Measurements from ENCODE around the gene NEGR1. TPM values are rescaled to one million over a fixed set of nuclear protein-coding genes. Genes with fewer than 3 reads are reported as not detected.

Gene NEGR1
- total RNA-seq, 1 donor from 2014 or later: 11.0 TPM

GRCh38 chr1:71786218-71786617, 496.1 kb downstream of the NEGR1 start:
- Histone ChIP-seq H3K4me1 (ENCODE audit: control insufficient read depth in 3 of 3, insufficient read depth in 3 of 3, low read length in 3 of 3) (no peaks in the 10 kb centered on the region), H3K9ac (ENCODE audit: low read depth in 1 of 3, low read length in 3 of 3) (no peak overlapping the region), H3K27ac (ENCODE audit: low read depth, low read length) (no peak overlapping the region), H3K4me3 (ENCODE audit: low read length in 3 of 3) (no peak overlapping the region), H3K9me3 (ENCODE audit: control insufficient read depth in 3 of 3, low read length in 3 of 3) (no peaks in the 10 kb centered on the region), H3K36me3 (ENCODE audit: control insufficient read depth in 3 of 3, insufficient read depth in 3 of 3, low read length in 3 of 3) (no peaks in the 10 kb centered on the region), H3K27me3 (ENCODE audit: control insufficient read depth in 3 of 3, insufficient read depth in 3 of 3, low read length in 3 of 3) (no peaks in the 10 kb centered on the region)

DNA sequence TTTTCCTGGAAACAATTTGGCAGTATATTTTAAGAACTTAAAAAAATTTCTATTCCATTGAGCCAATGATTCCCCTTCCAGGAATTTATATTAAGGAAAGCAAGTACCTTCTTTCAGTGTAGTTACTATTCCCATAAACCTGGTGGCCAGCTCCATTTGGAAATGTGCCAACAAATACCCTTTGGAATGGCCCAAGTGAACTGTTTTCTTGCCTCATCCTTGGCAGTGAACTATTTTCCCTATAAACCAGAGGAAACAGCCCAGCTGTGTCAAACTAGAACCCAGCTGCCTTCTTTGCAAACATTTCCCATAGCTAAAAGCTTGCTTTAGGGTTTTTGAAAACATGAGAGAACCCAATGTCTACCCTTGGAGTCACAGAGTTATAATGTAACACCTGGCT, 496.9 kb downstream of the NEGR1 start:
- Histone ChIP-seq H3K36me3 (ENCODE audit: control insufficient read depth in 3 of 3, insufficient read depth in 3 of 3, low read length in 3 of 3) (no peaks in the 10 kb centered on the region), H3K27ac (ENCODE audit: low read depth, low read length) (no peak overlapping the region), H3K9me3 (ENCODE audit: control insufficient read depth in 3 of 3, low read length in 3 of 3) (no peaks in the 10 kb centered on the region)

GRCh38 chr1:71785000-71785399, 497.3 kb downstream of the NEGR1 start:
- H3K27ac ChIP-seq (ENCODE audit: low read depth, low read length): no peak overlapping the region
- H3K4me1 ChIP-seq (ENCODE audit: control insufficient read depth in 3 of 3, insufficient read depth in 3 of 3, low read length in 3 of 3): no peaks in the 10 kb centered on the region
- H3K9ac ChIP-seq (ENCODE audit: low read depth in 1 of 3, low read length in 3 of 3): no peak overlapping the region
- H3K9me3 ChIP-seq (ENCODE audit: control insufficient read depth in 3 of 3, low read length in 3 of 3): no peaks in the 10 kb centered on the region
- H3K36me3 ChIP-seq (ENCODE audit: control insufficient read depth in 3 of 3, insufficient read depth in 3 of 3, low read length in 3 of 3): no peaks in the 10 kb centered on the region
- H3K4me3 ChIP-seq (ENCODE audit: low read length in 3 of 3): no peak overlapping the region
- no peaks in the 10 kb centered on the region for H3K27me3 ChIP-seq (ENCODE audit: control insufficient read depth in 3 of 3, insufficient read depth in 3 of 3, low read length in 3 of 3)

More for the DNA sequence above, 496.9 kb downstream of the NEGR1 start:
- H3K9ac ChIP-seq (ENCODE audit: low read depth in 1 of 3, low read length in 3 of 3): no peak overlapping the region
- no peaks in the 10 kb centered on the region for H3K4me1 ChIP-seq (ENCODE audit: control insufficient read depth in 3 of 3, insufficient read depth in 3 of 3, low read length in 3 of 3)
- no peak overlapping the region for H3K4me3 ChIP-seq (ENCODE audit: low read length in 3 of 3)
- no peaks in the 10 kb centered on the region for H3K27me3 ChIP-seq (ENCODE audit: control insufficient read depth in 3 of 3, insufficient read depth in 3 of 3, low read length in 3 of 3)

DNA sequence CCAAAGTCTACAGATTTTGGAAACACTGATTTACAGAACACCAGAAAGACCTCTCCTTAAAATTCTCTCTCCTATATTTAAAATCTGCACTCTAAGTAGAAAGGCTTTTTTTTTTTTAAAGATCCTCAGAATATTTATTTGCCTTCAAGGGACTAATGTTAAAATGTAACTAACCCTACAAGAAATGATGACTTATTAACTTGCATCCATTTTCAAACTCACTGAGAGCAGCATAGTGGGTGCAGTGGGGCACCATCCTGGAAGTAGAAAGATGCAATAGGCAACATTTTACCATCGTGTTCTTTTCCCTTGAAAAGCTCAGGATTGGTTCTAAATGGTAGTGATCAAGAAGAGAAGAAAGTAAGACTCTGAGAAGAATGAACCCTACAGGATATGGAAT, 498.1 kb downstream of the NEGR1 start:
- H3K9ac ChIP-seq (ENCODE audit: low read depth in 1 of 3, low read length in 3 of 3): no peak overlapping the region
- H3K4me1 ChIP-seq (ENCODE audit: control insufficient read depth in 3 of 3, insufficient read depth in 3 of 3, low read length in 3 of 3): no peaks in the 10 kb centered on the region
- H3K4me3 ChIP-seq (ENCODE audit: low read length in 3 of 3): no peak overlapping the region
- H3K27me3 ChIP-seq (ENCODE audit: control insufficient read depth in 3 of 3, insufficient read depth in 3 of 3, low read length in 3 of 3): no peaks in the 10 kb centered on the region
- H3K9me3 ChIP-seq (ENCODE audit: control insufficient read depth in 3 of 3, low read length in 3 of 3): no peaks in the 10 kb centered on the region
- no peak overlapping the region for H3K27ac ChIP-seq (ENCODE audit: low read depth, low read length)
- no peaks in the 10 kb centered on the region for H3K36me3 ChIP-seq (ENCODE audit: control insufficient read depth in 3 of 3, insufficient read depth in 3 of 3, low read length in 3 of 3)

DNA sequence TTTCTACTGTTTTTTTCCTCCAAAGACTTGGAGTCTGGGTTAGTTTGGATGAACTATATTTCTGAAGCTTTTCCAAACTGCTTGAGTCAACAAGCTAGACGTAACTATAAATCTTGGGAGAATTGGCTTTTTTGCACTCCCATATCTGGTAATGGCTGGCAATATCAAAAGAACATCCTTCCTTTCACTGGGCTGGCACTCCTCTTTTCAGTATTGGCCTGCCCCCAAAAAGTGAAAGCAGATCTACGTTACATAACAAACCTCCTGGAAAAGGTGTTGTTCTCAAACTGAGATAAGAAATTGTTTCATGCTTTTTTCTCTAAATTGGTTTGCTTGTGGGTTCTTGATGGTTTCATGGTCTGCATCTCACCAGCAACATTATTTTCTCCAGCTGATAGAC, 499.3 kb downstream of the NEGR1 start:
- no peak overlapping the region for H3K9ac ChIP-seq (ENCODE audit: low read depth in 1 of 3, low read length in 3 of 3)
- H3K36me3 ChIP-seq (ENCODE audit: control insufficient read depth in 3 of 3, insufficient read depth in 3 of 3, low read length in 3 of 3): no peaks in the 10 kb centered on the region

GRCh38 chr1:71781450-71781849, 500.9 kb downstream of the NEGR1 start:
- no peak overlapping the region for H3K9ac ChIP-seq (ENCODE audit: low read depth in 1 of 3, low read length in 3 of 3)
- H3K4me3 ChIP-seq (ENCODE audit: low read length in 3 of 3): no peak overlapping the region
- H3K9me3 ChIP-seq (ENCODE audit: control insufficient read depth in 3 of 3, low read length in 3 of 3): no peaks in the 10 kb centered on the region
- H3K27ac ChIP-seq (ENCODE audit: low read depth, low read length): no peak overlapping the region
- H3K36me3 ChIP-seq (ENCODE audit: control insufficient read depth in 3 of 3, insufficient read depth in 3 of 3, low read length in 3 of 3): no peaks in the 10 kb centered on the region
- H3K4me1 ChIP-seq (ENCODE audit: control insufficient read depth in 3 of 3, insufficient read depth in 3 of 3, low read length in 3 of 3): no peaks in the 10 kb centered on the region
- H3K27me3 ChIP-seq (ENCODE audit: control insufficient read depth in 3 of 3, insufficient read depth in 3 of 3, low read length in 3 of 3): no peaks in the 10 kb centered on the region

More for the DNA sequence above, 499.3 kb downstream of the NEGR1 start:
- Histone ChIP-seq H3K27ac (ENCODE audit: low read depth, low read length) (no peak overlapping the region), H3K4me1 (ENCODE audit: control insufficient read depth in 3 of 3, insufficient read depth in 3 of 3, low read length in 3 of 3) (no peaks in the 10 kb centered on the region), H3K9me3 (ENCODE audit: control insufficient read depth in 3 of 3, low read length in 3 of 3) (no peaks in the 10 kb centered on the region), H3K4me3 (ENCODE audit: low read length in 3 of 3) (no peak overlapping the region), H3K27me3 (ENCODE audit: control insufficient read depth in 3 of 3, insufficient read depth in 3 of 3, low read length in 3 of 3) (no peaks in the 10 kb centered on the region)

DNA sequence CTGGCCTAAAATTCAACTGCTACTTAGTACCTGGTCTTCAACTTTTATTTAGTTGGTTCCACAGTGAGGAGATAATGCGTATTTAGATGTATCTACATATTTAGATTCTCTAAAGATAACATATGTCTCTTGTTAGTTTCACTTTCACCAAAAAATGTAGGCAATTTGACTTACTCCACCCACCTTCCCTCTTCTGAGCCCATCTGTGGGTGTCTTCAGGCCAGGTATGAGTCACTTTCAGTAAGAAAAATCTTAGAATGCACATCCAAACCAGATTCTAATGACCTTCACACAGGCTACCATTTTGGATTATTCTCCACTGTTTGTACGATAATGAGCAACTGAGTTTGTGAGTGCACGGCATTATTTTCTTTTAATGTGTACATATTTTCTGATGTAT, 501.7 kb downstream of the NEGR1 start:
- Histone ChIP-seq H3K9me3 (ENCODE audit: control insufficient read depth in 3 of 3, low read length in 3 of 3) (no peaks in the 10 kb centered on the region), H3K4me1 (ENCODE audit: control insufficient read depth in 3 of 3, insufficient read depth in 3 of 3, low read length in 3 of 3) (no peaks in the 10 kb centered on the region), H3K4me3 (ENCODE audit: low read length in 3 of 3) (no peak overlapping the region), H3K36me3 (ENCODE audit: control insufficient read depth in 3 of 3, insufficient read depth in 3 of 3, low read length in 3 of 3) (no peaks in the 10 kb centered on the region), H3K9ac (ENCODE audit: low read depth in 1 of 3, low read length in 3 of 3) (no peak overlapping the region), H3K27me3 (ENCODE audit: control insufficient read depth in 3 of 3, insufficient read depth in 3 of 3, low read length in 3 of 3) (no peaks in the 10 kb centered on the region), H3K27ac (ENCODE audit: low read depth, low read length) (no peak overlapping the region)

- no peak overlapping the region for H3K9ac ChIP-seq (ENCODE audit: low read depth in 1 of 3, low read length in 3 of 3)
- H3K27ac ChIP-seq (ENCODE audit: low read depth, low read length): no peak overlapping the region
- H3K9me3 ChIP-seq (ENCODE audit: control insufficient read depth in 3 of 3, low read length in 3 of 3): no peaks in the 10 kb centered on the region
- H3K36me3 ChIP-seq (ENCODE audit: control insufficient read depth in 3 of 3, insufficient read depth in 3 of 3, low read length in 3 of 3): no peaks in the 10 kb centered on the region
- H3K4me3 ChIP-seq (ENCODE audit: low read length in 3 of 3): no peak overlapping the region
- H3K27me3 ChIP-seq (ENCODE audit: control insufficient read depth in 3 of 3, insufficient read depth in 3 of 3, low read length in 3 of 3): no peaks in the 10 kb centered on the region
- H3K4me1 ChIP-seq (ENCODE audit: control insufficient read depth in 3 of 3, insufficient read depth in 3 of 3, low read length in 3 of 3): no peaks in the 10 kb centered on the region
These were observed 503.4 kb downstream of the NEGR1 start for GRCh38 chr1:71778940-71779339.

DNA sequence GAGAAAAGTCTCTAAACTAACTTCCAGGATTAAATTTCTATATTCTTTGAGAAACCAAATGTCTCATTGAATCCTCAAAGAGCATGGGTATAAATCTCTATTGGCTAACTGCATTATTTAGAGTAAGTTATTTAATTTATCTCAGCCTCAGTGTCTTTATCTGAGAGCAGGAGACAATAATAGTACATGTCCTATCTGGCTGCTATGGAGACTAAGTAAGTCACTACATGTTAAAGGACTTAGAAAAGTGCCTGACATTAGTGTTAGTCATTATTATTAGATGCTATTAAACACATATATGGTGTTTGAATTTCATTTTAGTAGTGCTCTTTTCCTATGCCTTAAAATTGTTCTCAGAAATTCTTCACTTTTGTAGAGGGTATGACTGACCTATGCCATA, 505.2 kb downstream of the NEGR1 start:
- Histone ChIP-seq H3K4me1 (ENCODE audit: control insufficient read depth in 3 of 3, insufficient read depth in 3 of 3, low read length in 3 of 3) (no peaks in the 10 kb centered on the region), H3K4me3 (ENCODE audit: low read length in 3 of 3) (no peak overlapping the region), H3K9me3 (ENCODE audit: control insufficient read depth in 3 of 3, low read length in 3 of 3) (no peaks in the 10 kb centered on the region)

GRCh38 chr1:71774705-71775104, 507.6 kb downstream of the NEGR1 start:
- no peaks in the 10 kb centered on the region for H3K9me3 ChIP-seq (ENCODE audit: control insufficient read depth in 3 of 3, low read length in 3 of 3)
- no peak overlapping the region for H3K4me3 ChIP-seq (ENCODE audit: low read length in 3 of 3)

More for the DNA sequence above, 505.2 kb downstream of the NEGR1 start:
- Histone ChIP-seq H3K9ac (ENCODE audit: low read depth in 1 of 3, low read length in 3 of 3) (no peak overlapping the region), H3K27me3 (ENCODE audit: control insufficient read depth in 3 of 3, insufficient read depth in 3 of 3, low read length in 3 of 3) (no peaks in the 10 kb centered on the region), H3K27ac (ENCODE audit: low read depth, low read length) (no peak overlapping the region), H3K36me3 (ENCODE audit: control insufficient read depth in 3 of 3, insufficient read depth in 3 of 3, low read length in 3 of 3) (no peaks in the 10 kb centered on the region)

DNA sequence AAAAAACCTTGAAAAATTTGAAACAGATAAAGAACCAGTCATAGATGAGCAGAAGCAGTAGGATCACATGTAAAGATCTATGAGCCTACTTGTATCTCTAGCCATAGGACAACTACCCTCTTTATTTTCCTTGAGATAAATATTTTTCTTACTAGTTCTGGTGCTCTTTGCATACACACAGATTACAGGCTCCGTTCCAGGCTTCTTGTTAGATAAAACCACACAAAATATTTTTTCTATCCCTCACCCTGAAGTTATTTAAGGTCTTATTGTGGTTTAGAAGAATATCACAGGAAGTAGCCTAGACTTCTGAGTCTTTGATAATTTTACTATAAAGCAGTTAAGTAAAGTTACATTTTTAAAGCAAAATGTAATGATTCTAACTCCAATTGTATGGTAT, 512.2 kb downstream of the NEGR1 start:
- no peak overlapping the region for H3K4me3 ChIP-seq (ENCODE audit: low read length in 3 of 3)
- H3K36me3 ChIP-seq (ENCODE audit: control insufficient read depth in 3 of 3, insufficient read depth in 3 of 3, low read length in 3 of 3): no peaks in the 10 kb centered on the region
- H3K9ac ChIP-seq (ENCODE audit: low read depth in 1 of 3, low read length in 3 of 3): no peak overlapping the region
- H3K27me3 ChIP-seq (ENCODE audit: control insufficient read depth in 3 of 3, insufficient read depth in 3 of 3, low read length in 3 of 3): no peaks in the 10 kb centered on the region
- no peak overlapping the region for H3K27ac ChIP-seq (ENCODE audit: low read depth, low read length)
- H3K9me3 ChIP-seq (ENCODE audit: control insufficient read depth in 3 of 3, low read length in 3 of 3): no peaks in the 10 kb centered on the region
- no peaks in the 10 kb centered on the region for H3K4me1 ChIP-seq (ENCODE audit: control insufficient read depth in 3 of 3, insufficient read depth in 3 of 3, low read length in 3 of 3)

More at GRCh38 chr1:71774705-71775104, 507.6 kb downstream of the NEGR1 start:
- H3K27me3 ChIP-seq (ENCODE audit: control insufficient read depth in 3 of 3, insufficient read depth in 3 of 3, low read length in 3 of 3): no peaks in the 10 kb centered on the region
- H3K4me1 ChIP-seq (ENCODE audit: control insufficient read depth in 3 of 3, insufficient read depth in 3 of 3, low read length in 3 of 3): no peaks in the 10 kb centered on the region
- H3K36me3 ChIP-seq (ENCODE audit: control insufficient read depth in 3 of 3, insufficient read depth in 3 of 3, low read length in 3 of 3): no peaks in the 10 kb centered on the region
- H3K27ac ChIP-seq (ENCODE audit: low read depth, low read length): no peak overlapping the region
- H3K9ac ChIP-seq (ENCODE audit: low read depth in 1 of 3, low read length in 3 of 3): no peak overlapping the region

All from skeletal muscle tissue (tissue), 4 donors.